ENCODE results near the gene VAV2.

DNA sequence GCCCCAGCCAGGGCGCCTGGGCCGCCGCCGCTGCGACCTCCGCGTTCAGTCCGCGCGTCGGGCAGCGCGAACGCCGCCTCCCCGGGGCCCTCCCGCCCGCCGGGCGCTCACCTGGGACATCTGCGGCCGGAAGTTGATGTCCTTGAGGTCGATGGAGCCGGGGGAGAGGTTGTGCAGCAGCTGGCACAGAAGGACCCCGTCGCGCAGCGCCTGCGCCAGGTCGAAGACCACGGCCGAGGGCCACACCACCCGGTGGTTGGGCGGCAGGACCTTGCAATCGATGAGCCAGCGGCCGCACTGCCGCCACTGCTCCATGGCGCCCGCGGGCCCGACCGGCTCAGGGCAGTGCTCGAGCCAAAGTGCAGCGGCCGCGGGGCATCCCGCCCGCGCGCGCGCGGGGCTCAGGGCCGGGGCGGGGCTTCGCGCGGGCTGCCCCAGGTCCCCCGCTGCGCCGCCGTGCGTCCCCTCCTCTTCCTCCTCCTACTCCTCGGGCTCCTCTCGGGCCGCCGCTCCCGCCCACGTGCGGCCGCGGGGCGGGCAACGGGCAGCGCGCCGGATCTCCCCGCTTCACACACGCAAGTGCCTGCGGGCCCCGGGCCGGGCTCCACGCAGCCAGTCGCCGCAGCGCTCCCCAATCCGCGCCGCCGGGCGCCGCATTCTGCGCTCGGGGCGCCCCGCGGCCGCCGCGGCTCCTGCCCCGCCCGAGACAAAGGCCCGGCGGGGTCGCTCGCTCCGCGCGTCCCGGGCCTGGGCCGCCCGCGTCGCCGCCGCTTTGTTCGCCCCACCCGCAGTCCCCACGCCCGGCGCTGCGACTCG is at the start of gene VAV2:
- TF ChIP-seq CTCF (IDR thresholded peaks at IDR 0.05) (no peak), ZFX (IDR thresholded peaks at IDR 0.05; ENCODE audit: borderline replicate concordance) (no peak)
